Measurements from ENCODE around the gene NT5C.
A peak's percentile ranks its signal among the peaks of the same experiment; 100 is the strongest.
"Not testable (repeated sequence)": the region's sequence is repeated elsewhere in the genome, so short reads cannot be mapped to it uniquely, and the experiment has no call there.

Gene NT5C

DNA sequence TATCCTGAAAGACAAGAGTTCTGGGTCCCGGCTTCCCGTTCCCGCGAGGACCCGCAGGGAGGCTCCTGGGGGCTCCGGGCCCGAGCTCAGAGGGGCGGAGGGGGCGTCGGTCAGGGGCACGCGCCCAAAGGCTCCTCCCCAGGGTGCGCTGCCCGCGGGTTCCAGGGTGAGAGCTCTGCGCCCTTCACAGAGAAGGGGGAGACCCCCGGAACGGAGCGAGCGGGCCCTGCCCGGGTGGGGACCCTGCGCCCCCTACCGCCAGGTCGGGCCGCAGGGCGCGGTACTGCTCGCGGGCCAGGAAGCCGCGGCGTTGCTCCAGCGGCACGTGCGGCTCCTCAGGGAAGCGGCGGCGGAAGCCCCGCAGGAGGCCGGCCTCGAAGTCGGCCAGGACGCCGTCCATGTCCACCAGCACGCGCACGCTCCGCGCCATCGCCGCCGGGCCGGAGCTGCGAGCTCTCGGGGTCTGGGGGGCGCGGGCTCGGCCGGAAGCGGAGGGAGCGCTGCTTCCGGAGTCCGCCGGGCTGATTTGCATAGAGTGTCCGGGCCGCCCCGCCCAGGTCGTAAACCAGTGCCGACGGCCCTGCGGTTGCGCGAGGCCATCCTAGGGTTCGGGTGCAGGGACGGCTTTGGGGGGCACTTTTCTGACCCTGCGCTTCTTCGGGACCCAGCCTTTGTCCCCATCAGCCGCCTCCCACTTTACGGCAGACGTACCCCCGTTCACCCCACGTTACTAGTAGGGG, at the start of gene NT5C:
TSS of gene NT5C (minus strand) at position 465 of the 740 bp plus-strand sequence. CDS start at position 430, 35 bp downstream.
- FAIRE-seq: peak; percentile 80
- DNase-seq (ENCODE audit: insufficient read length, low spot score): peak; percentile 93

DNA sequence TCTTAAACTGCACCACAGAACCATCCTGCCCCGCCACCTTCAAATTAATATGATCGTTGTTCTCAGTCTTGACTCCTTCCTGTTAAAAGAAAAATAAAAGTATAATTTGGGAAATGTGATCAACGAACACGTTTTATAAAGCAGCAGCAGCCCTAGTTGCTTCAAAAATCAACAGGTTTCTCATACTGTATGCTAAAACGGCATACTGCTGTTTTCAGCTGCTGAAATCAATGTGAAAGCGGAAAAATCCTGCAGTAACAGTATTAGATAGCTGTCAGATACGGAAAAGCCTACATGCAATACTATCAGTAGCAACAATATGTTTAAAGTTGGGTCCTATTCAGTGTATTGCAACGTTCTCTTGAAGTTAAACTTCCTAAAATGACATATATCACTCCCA, 49.6 kb upstream of the NT5C start:
- FAIRE-seq (no peak), DNase-seq (ENCODE audit: insufficient read length, low spot score) (no peak)

DNA sequence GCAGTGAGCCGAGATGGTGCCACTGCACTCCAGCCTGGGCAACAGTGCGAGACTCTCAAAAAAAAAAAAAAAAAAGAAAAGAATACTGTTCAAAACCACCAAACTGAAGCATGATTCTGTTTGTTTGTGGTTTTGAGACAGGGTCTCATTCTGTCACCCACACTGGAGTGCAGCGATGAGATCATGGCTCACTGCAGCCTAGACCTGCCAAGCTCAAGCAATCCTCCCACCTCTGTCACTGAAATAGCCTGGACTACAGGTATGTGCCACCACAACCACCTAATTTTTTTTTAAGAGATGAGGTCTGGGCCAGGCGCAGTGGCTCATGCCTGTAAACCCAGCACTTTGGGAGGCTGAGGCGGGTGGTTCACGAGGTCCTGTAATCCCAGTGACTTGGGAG, 46.9 kb upstream of the NT5C start:
- no peak for FAIRE-seq
- DNase-seq (ENCODE audit: insufficient read length, low spot score): no peak

DNA sequence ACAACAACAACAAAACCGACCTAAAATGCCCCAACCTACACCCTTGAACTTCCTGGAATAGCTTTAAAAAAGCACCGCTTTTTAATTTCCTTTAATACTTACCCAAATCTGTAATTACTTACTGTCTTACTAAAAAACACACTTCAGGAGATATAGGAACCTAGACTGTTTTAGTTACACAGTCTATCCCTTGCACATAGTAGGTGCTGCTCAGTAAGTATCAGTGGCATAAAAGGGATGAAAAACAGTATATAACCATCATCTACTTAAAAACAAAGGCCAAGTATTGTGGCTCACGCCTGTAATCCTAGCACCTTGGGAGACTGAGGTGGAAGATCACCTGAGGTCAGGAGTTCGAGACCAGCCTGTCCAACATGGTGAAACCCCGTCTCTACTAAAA, 45.1 kb upstream of the NT5C start:
- no peak for FAIRE-seq
- no peak for DNase-seq (ENCODE audit: insufficient read length, low spot score)

GRCh38 chr17:75174996-75175395, 43.5 kb upstream of the NT5C start:
- DNase-seq (ENCODE audit: insufficient read length, low spot score) (no peak), FAIRE-seq (no peak)

DNA sequence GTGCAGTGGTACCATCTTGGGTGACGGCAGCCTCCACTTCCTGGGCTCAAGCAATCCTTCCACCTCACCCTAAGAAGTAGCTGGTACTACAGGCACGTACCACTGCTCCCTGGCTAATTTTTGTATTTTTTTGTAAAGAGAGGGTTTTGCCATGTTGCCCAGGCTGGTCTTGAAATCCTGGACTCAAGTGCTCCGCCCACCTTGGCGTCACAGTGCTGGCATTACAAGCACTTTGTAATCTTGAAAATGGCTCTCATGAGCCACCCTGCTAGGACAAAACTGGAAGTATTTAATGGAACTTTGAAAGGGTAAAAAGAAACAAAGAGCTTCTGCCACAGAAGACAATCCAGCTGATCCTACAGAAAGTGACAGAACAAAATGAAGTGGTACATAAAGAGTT, 42.0 kb upstream of the NT5C start:
- DNase-seq (ENCODE audit: insufficient read length, low spot score) (no peak), FAIRE-seq (no peak)

DNA sequence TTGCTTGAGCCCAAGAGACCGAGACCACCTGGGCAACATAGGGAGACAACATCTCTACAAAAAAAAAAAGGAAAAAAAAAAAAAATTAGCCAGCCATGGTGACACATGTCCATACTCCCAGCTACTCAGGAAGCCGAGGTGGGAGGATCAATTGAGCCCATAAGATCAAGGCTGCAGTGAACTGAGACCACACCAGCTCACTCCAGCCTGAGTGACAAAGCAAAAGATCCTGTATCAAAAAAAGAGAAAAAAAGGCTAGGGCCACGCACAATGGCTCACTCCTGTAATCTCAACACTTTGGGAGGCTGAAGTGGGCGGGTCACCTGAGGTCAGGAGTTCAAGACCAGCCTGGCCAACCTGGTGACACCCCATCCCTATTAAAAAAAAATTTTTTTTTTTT, 37.5 kb upstream of the NT5C start:
- FAIRE-seq (no peak), DNase-seq (ENCODE audit: insufficient read length, low spot score) (no peak)

- DNase-seq (ENCODE audit: insufficient read length, low spot score); FAIRE-seq: not testable (repeated sequence)
These were observed 33.1 kb upstream of the NT5C start for GRCh38 chr17:75164606-75165005.

DNA sequence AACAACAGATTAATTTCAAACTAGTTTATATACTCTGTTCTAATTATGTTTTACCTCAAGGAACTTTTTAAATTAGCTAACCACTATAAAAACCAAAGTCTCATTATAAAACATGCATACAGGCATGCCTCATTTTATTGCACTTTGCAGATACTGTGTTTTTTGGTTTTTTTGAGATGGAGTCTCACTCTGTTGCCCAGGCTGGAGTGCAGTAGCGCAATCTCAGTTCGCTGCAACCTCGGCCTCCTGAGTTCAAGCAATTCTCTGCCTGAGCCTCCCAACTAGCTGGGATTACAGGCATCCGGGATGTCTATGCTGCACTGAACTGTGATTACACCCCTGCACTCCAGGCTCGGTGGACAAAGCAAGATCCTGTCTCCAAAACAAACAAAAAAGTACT, 31.5 kb upstream of the NT5C start:
- FAIRE-seq: no peak

GRCh38 chr17:75160211-75160610, 28.7 kb upstream of the NT5C start:
- no peak for DNase-seq (ENCODE audit: insufficient read length, low spot score)

More for the DNA sequence above, 31.5 kb upstream of the NT5C start:
- DNase-seq (ENCODE audit: insufficient read length, low spot score): no peak

DNA sequence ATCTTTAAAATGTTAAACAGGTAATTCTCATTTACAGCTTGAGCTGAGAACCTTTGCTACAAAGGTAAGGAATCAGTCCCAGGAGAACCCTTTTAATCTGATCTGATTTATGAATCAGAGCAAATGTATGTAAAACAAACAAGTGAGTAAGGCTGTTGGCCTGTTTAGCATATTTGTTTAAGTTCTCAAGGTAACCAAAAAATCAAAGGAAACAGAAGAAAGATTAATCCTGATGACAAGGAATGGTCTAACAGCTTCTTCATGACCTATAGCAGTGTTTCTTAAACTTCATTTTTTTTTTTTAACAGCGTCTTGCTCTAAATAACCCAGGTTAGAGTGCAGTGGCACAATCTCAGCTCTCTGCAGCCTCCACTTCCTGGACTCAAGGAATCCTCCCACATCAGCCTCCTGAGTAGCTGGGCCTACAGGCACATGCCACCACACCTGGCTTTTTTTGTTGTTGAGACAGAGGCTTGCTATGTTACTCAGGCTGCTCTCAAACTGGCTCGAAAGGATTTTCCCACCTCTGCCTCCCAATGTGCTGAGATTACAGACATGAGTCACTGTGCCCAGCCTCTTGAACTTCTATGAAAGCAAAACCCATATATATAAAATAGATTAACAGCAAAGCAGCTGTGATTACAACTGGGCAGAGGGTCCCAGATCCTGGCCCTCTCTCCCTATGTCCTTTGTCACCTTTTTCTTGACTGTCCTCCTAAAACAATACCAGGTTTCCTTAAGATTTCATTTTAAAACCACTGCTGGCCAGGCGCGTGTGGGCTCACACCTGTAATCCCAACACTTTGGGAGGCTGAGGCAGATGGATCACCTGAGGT, 27.9 kb upstream of the NT5C start:
- no peak for DNase-seq (ENCODE audit: insufficient read length, low spot score)
- no peak for FAIRE-seq

More at GRCh38 chr17:75160211-75160610, 28.7 kb upstream of the NT5C start:
- no peak for FAIRE-seq

- FAIRE-seq; DNase-seq (ENCODE audit: insufficient read length, low spot score): not testable (repeated sequence)
These were observed 26.9 kb upstream of the NT5C start for GRCh38 chr17:75158480-75158879.

- DNase-seq (ENCODE audit: insufficient read length, low spot score): no peak
- peak; percentile 9 for FAIRE-seq
These were observed 23.7 kb upstream of the NT5C start for GRCh38 chr17:75155191-75155601.

GRCh38 chr17:75154195-75155106, 22.9 kb upstream of the NT5C start, which contains the start of gene JPT1:
Gene JPT1 (minus strand): TSS chr17:75154512. CDS start chr17:75154397, 115 bp downstream.
- peak; percentile 100 for DNase-seq (ENCODE audit: insufficient read length, low spot score)
- FAIRE-seq: peak; percentile 97

GRCh38 chr17:75153780-75154194, 22.2 kb upstream of the NT5C start:
- DNase-seq (ENCODE audit: insufficient read length, low spot score): no peak
- no peak for FAIRE-seq

GRCh38 chr17:75152922-75153779, 21.6 kb upstream of the NT5C start:
- peak; percentile 46 for FAIRE-seq
- DNase-seq (ENCODE audit: insufficient read length, low spot score): peak; percentile 58

GRCh38 chr17:75152523-75152921, 21.0 kb upstream of the NT5C start:
- DNase-seq (ENCODE audit: insufficient read length, low spot score) (no peak), FAIRE-seq (no peak)

DNA sequence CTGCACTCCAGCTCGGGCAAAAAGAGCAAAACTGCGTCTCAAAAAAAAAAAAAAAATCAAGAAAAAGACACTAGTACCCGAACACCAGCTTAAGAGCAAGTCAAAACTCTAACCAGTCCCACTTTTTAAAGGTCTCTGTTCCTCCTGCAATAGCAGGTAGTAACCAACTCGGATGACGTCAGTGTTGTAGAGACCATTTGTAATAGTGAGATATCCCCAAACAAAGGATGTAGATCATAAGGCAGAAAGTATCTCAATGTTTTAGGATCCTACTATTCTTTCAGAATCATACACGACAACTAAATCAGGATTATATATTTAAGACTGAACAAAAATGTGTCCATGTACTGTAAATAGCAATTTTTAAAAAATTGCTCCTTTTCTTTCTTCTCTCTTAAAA, 20.4 kb upstream of the NT5C start:
- FAIRE-seq (no peak), DNase-seq (ENCODE audit: insufficient read length, low spot score) (no peak)

DNA sequence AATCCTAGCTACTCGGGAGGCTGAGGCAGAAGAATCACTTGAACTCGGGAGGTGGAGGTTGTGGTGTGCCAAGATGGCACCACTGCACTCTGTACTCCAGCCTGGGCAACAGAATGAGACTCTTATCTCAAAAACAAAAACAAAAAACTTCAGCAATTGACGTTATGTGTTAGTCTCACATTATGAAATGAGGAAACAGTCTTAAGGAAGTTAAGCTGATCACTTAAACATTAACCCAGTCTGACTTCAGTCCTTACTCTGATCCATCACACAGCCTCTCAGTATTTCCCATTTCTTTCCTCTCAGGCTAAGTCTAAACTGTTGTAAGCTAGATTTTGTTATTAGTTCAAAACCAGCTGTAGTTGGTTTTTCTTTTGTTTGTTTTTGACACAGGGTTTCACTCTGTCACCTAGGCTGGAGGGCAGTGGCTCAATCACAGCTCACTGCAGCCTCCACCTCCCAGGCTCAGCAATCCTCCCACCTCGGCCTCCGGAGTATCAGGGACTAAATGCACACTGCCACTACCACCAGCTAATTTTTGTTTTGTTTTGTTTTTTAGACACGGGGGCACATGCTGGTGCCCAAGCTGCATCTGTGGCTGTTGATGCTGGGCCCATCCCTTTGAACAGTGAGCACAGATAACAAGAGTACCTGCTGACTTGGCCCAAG, 16.5 kb upstream of the NT5C start:
- DNase-seq (ENCODE audit: insufficient read length, low spot score): no peak
- FAIRE-seq: no peak

Data from HTR-8/SVneo (cell line).